OCI-LY3 (cell line): ENCODE data around the gene CHD9.

ENCODE experiments used
- H2AFZ ChIP-seq: fragments of 200-600, 300-600 bp; shearing (Covaris generic); 2 replicates; pipeline ENCODE4 v1.6.0; 2014; ENCODE audit warnings: antibody characterized with exemption, low read depth, low read length
- H3K27ac ChIP-seq: fragments of 200-600, 300-600 bp; sonication (generic); 2 replicates; pipeline ENCODE4 v1.5.1; 2014; ENCODE audit warnings: mild to moderate bottlenecking, low read length, moderate library complexity, mixed read lengths
- H3K27me3 ChIP-seq: fragments of 200-600, 300-600 bp; sonication (generic); 2 replicates; pipeline ENCODE4 v1.6.1; 2014; ENCODE audit warnings: low read depth, low read length, mixed read lengths
- H3K36me3 ChIP-seq: fragments of 200-600, 300-600 bp; sonication (generic); replicated peaks from 2 replicates; pipeline ENCODE3; 2014; ENCODE audit warnings: low read depth, low read length, mixed read lengths
- H3K4me1 ChIP-seq: fragments of 300-600, 200-600 bp; sonication (generic); 2 replicates; pipeline ENCODE4 v1.6.1; 2014; ENCODE audit warnings: low read length, mixed read lengths
- H3K4me2 ChIP-seq: fragments of 200-600, 300-600 bp; sonication (generic); 2 replicates; pipeline ENCODE4 v1.6.1; 2014; ENCODE audit warnings: low read length, mixed read lengths
- H3K4me3 ChIP-seq: fragments of 300-600, 200-600 bp; sonication (generic); 2 replicates; pipeline ENCODE4 v1.5.1; 2014; ENCODE audit warnings: antibody characterized with exemption, mild to moderate bottlenecking, low read length, moderate library complexity
- H3K79me2 ChIP-seq: fragments of 300-600, 200-600 bp; shearing (Covaris generic); 2 replicates; pipeline ENCODE4 v1.6.1; 2014; ENCODE audit warnings: mild to moderate bottlenecking, low read length, mixed read lengths
- H3K9ac ChIP-seq: fragments of 300-600, 200-600 bp; shearing (Covaris generic); 2 replicates; pipeline ENCODE4 v1.6.0; 2014; ENCODE audit warnings: mild to moderate bottlenecking, low read length, moderate library complexity
- H3K9me3 ChIP-seq: fragments of 200-600, 300-600 bp; shearing (Covaris generic); 2 replicates; pipeline ENCODE4 v1.6.1; 2014; ENCODE audit warnings: low read length, mixed read lengths; ENCODE audit not compliant: insufficient read depth
- H4K20me1 ChIP-seq: fragments of 200-600, 300-600 bp; sonication (generic); 2 replicates; pipeline ENCODE4 v1.6.1; 2016; ENCODE audit warnings: low read length, mixed read lengths; ENCODE audit not compliant: insufficient read depth
- EZH2phosphoT487 ChIP-seq: fragments of 200-600 bp; shearing (Covaris generic); IDR thresholded peaks from 2 replicates; pipeline ENCODE4 v1.6.1; 2018; ENCODE audit warnings: antibody characterized with exemption, mixed run types, low read depth
- TF ChIP-seq, protein P1 (sequence below): fragments of 200-600, 300-600 bp; sonication (generic); IDR thresholded peaks from 2 replicates; pipeline ENCODE4 v1.5.1; 2014; ENCODE audit warnings: antibody characterized with exemption, low read length, low read depth

The CHD9 gene

DNA sequence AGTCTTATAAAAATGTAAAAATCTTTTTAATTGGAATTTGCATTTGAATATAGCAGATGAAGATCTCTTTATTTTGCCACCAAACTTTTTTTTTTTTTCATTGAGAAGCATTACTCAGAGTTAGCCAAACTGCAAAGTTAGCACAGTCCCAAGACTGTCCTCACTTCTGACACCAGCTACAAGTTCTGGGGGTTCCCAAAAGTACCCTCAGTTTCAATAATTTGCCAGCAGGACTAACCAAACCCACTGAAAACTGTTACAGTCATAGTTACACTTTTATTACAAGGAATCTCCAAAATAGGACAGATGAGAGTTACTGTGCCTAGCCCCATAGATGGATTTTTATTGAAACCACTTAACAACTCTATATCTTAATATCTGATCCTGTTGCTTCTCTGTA lies 144.1 kb downstream of the CHD9 start:
- H3K27ac ChIP-seq, result no peak overlapping the region
- peaks cover 37% of the 10 kb centered on the region for H3K36me3 ChIP-seq
- H3K4me1 ChIP-seq, result peaks cover 8% of the 10 kb centered on the region; the same call in 1 of the 2 replicates
- TF ChIP-seq, protein P1, sequence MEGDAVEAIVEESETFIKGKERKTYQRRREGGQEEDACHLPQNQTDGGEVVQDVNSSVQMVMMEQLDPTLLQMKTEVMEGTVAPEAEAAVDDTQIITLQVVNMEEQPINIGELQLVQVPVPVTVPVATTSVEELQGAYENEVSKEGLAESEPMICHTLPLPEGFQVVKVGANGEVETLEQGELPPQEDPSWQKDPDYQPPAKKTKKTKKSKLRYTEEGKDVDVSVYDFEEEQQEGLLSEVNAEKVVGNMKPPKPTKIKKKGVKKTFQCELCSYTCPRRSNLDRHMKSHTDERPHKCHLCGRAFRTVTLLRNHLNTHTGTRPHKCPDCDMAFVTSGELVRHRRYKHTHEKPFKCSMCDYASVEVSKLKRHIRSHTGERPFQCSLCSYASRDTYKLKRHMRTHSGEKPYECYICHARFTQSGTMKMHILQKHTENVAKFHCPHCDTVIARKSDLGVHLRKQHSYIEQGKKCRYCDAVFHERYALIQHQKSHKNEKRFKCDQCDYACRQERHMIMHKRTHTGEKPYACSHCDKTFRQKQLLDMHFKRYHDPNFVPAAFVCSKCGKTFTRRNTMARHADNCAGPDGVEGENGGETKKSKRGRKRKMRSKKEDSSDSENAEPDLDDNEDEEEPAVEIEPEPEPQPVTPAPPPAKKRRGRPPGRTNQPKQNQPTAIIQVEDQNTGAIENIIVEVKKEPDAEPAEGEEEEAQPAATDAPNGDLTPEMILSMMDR, result no peak
- no peak for TF ChIP-seq EZH2phosphoT487
- peaks cover 13% of the 10 kb centered on the region for H4K20me1 ChIP-seq
- H3K79me2 ChIP-seq, result peaks cover 29% of the 10 kb centered on the region
- no peaks in the 10 kb centered on the region for H3K9me3 ChIP-seq
- no peak overlapping the region for H2AFZ ChIP-seq
- no peak overlapping the region for H3K4me3 ChIP-seq
- H3K4me2 ChIP-seq, result no peak overlapping the region
- H3K9ac ChIP-seq, result no peak overlapping the region
- no peaks in the 10 kb centered on the region for H3K27me3 ChIP-seq

DNA sequence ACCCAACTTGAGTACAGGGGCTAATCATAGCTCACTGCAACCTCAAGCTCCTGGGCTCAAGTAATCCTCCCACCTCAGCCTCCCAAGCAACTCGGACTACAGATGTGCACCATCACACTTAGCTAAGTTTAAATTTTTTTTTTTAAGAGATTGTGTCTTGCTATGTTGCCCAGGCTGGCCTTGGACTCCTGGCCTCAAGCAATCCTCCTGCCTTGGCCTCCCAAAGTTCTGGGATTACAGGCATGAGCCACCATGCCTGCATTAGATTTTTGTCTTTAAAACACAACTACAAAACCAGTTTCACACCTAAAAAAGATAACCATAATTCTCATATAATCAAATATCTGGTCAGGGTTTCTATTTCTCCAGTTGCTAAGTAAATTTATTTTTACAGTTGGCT lies 147.1 kb downstream of the CHD9 start:
- Histone ChIP-seq H3K4me2 (no peak overlapping the region), H3K27ac (no peak overlapping the region), H2AFZ (no peak overlapping the region), H3K4me3 (no peak overlapping the region), H4K20me1 (peaks cover under 1% of the 10 kb centered on the region; the same call in 1 of the 2 replicates), H3K27me3 (no peaks in the 10 kb centered on the region), H3K9me3 (no peaks in the 10 kb centered on the region), H3K4me1 (peaks cover 2% of the 10 kb centered on the region), H3K9ac (no peak overlapping the region), H3K79me2 (peaks cover 33% of the 10 kb centered on the region), H3K36me3 (peaks cover 36% of the 10 kb centered on the region)
- TF ChIP-seq EZH2phosphoT487, result no peak
- TF ChIP-seq, protein P1, result no peak

DNA sequence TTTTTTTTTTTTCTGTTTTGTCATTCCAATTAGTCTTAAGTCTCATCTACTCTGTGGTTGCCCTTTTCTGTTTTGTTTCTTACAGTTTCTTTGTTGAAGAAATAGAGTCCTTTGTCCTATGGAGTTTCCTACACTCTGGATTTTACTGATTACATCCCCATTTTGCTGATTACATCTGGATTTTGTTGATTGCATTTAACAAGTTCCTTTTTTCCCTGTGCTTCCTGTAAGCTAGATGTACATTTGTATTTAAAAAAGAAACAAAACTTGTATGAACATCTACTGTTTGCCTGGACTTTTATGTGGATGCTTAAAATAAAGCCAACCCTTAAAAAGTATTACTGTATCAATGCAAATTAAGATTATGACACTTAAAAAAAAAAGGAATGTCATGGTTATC lies 147.6 kb downstream of the CHD9 start:
- H2AFZ ChIP-seq, result no peak overlapping the region
- H4K20me1 ChIP-seq, result no peaks in the 10 kb centered on the region
- no peak overlapping the region for H3K4me2 ChIP-seq
- no peak for TF ChIP-seq EZH2phosphoT487
- TF ChIP-seq, protein P1, result no peak
- H3K9me3 ChIP-seq, result no peaks in the 10 kb centered on the region
- H3K4me1 ChIP-seq, result peaks cover 7% of the 10 kb centered on the region
- H3K27me3 ChIP-seq, result no peaks in the 10 kb centered on the region
- peaks cover 34% of the 10 kb centered on the region for H3K79me2 ChIP-seq
- no peak overlapping the region for H3K27ac ChIP-seq
- H3K4me3 ChIP-seq, result no peak overlapping the region
- H3K36me3 ChIP-seq, result peaks cover 33% of the 10 kb centered on the region
- no peak overlapping the region for H3K9ac ChIP-seq

DNA sequence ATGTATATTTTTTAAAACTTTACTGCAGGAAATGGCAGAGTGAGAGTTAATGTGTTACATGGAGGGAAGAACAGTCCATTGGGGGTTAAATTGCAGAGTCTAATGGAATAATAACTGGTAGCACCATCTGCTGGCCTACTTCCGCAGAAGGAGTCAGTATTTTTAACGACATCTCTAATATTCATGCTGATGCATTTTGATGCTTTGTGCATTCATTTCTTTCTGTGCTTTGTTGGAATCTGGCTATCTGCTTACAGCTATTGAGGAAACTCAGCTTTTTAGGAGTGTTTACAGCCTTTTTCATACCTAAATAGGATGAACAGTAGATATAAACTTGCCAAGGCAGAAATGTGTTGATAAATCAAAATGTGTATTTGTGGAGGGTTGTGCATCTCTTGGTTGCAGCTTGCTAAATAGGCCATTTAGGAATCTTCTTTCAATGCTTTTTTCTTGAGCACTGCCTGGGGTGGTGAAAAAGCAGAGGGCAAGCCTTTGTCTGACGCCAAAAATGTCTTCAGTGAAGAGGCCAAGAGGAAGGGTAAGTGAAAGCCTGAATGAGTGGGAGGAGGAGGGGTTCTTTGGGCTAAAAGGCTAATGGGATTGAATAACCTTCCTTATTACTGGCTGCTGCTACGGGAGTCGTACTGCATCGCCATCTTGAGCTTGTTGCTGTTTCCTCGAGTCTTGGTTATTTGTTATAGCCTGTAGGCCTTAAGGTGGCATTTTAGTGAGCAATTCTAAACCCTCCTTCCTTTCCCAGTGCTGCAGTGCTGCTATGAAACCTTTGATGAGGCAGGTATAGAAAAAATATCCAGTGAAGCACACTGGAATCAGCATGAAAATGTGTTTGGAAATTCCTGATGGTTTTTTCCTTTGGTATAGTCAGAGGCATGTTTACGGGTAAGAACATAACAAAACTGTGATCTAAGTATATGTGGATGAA lies 153.3 kb downstream of the CHD9 start:
- H3K4me1 ChIP-seq, result peaks cover 26% of the 10 kb centered on the region
- no peaks in the 10 kb centered on the region for H3K9me3 ChIP-seq
- peaks cover 15% of the 10 kb centered on the region for H3K36me3 ChIP-seq
- peak overlapping the region; percentile 82 for H3K9ac ChIP-seq
- H3K4me2 ChIP-seq, result peak overlapping the region; percentile 86
- H3K79me2 ChIP-seq, result peaks cover 52% of the 10 kb centered on the region
- H3K4me3 ChIP-seq, result peak overlapping the region; percentile 78
- H3K27ac ChIP-seq, result peak overlapping the region; percentile 77
- peaks cover 4% of the 10 kb centered on the region; the same call in 1 of the 2 replicates for H4K20me1 ChIP-seq
- TF ChIP-seq, protein P1, result peak; percentile 66
- no peak for TF ChIP-seq EZH2phosphoT487
- peak overlapping the region; percentile 70 for H2AFZ ChIP-seq
- H3K27me3 ChIP-seq, result no peaks in the 10 kb centered on the region
